Uterus (tissue), 4 donors: ENCODE data around the gene TJP2. TPM values are rescaled to one million over a fixed set of nuclear protein-coding genes. Genes with fewer than 3 reads are reported as not detected.

Experiments used
- DNase-seq, 2 donors: peaks; one replicate each; pipeline ENCODE4 v3.0.0-alpha.2; 2019 to 2020
- H3K27ac ChIP-seq, 2 donors: fragments of 200-600 bp; sonication (generic); 1 replicate in 1 of 2; 2 replicates in 1 of 2; pipeline ENCODE4 v1.5.1; 2016 to 2018
- H3K27me3 ChIP-seq, 2 donors: fragments of 200-600 bp; sonication (generic); one replicate each; pipeline ENCODE4 v1.5.1; 2018 to 2019; ENCODE audit warnings: control low read depth in 1 of 2
- H3K36me3 ChIP-seq, 2 donors: fragments of 200-600 bp; sonication (generic); one replicate each; pipeline ENCODE4 v1.5.1; 2019; ENCODE audit warnings: control low read depth in 1 of 2
- H3K4me1 ChIP-seq, 2 donors: fragments of 200-600 bp; sonication (generic); one replicate each; pipeline ENCODE4 v1.5.1; 2018 to 2019; ENCODE audit warnings: control low read depth in 1 of 2
- H3K4me3 ChIP-seq, 2 donors: fragments of 200-600 bp; sonication (generic); 1 replicate in 1 of 2; 2 replicates in 1 of 2; pipeline ENCODE4 v1.5.1; 2018 to 2019; ENCODE audit warnings: mild to moderate bottlenecking in 1 of 2
- H3K9me3 ChIP-seq, 2 donors: fragments of 200-600 bp; sonication (generic); one replicate each; pipeline ENCODE4 v1.5.1; 2019; ENCODE audit warnings: control low read depth in 1 of 2
- CTCF ChIP-seq, 4 experiments: fragments of 200-600 bp in 2 of 4; fragments of 450-650 bp in 2 of 4; sonication (generic) in 2 of 4; IDR thresholded peaks; one replicate each; pipeline ENCODE4 v1.5.1; 2016 to 2019; ENCODE audit warnings: antibody characterized with exemption in 4 of 4, mild to moderate bottlenecking in 2 of 4, moderate library complexity in 1 of 4
- POLR2A ChIP-seq, 2 donors: fragments of 450-650 bp; IDR thresholded peaks; one replicate each; pipeline ENCODE4 v1.6.1; 2016; ENCODE audit warnings: antibody characterized with exemption in 2 of 2, mild to moderate bottlenecking in 1 of 2, moderate library complexity in 1 of 2
- intact Hi-C: fragments of 100-400 bp; cut with DNase I; formaldehyde crosslinking; loops from one replicate; pipeline ENCODE4 v1.15.1; 2023; ENCODE audit warnings: low total_unique reads
- total RNA-seq, 4 donors: library from RNA; depleted of rRNA in 3 of 4; stranded (reverse); fragments of >200 nt in 3 of 4; gene quantifications; one replicate each; pipeline versions ENCODE4 v1.1.0 to v1.2.4, GENCODE V29; 2014 to 2023
- donor health status: DM: yes; HTN: yes; CAD: no.

Gene TJP2
- total RNA-seq, 4 donors from 2014 or later: 38.6 to 110 (median 44.7) TPM

DNA sequence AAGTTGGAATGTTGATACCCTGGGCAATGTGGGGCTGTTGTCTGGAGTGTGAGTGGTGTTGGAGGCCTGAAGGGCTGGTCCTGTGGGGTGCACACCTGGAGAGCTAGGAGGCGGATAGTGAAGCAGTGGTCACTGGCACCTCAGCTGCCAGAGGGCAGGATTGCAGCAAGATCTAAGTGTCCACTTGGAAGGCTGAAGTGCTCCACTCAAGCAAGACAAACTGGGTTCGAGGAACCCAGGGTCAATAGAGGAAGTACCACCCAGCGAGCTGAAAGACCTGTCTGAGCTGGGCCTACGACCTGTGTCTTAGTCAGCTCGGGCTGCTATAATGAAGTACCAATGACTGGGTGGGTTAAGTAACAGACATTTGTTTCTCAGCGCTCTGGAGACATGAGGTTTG, 39.7 kb upstream of the TJP2 start:
- no peak overlapping the region for H3K4me3 ChIP-seq
- intact Hi-C loops: no loop called here
- H3K9me3 ChIP-seq: no peaks in the 10 kb centered on the region
- peaks cover 0 to 6% of the 10 kb centered on the region in 2 donors for H3K4me1 ChIP-seq
- no peak for TF ChIP-seq CTCF (IDR thresholded peaks at IDR 0.05)
- TF ChIP-seq POLR2A (IDR thresholded peaks at IDR 0.05): no peak
- H3K27ac ChIP-seq: no peak overlapping the region
- no peaks in the 10 kb centered on the region for H3K36me3 ChIP-seq
- no peaks in the 10 kb centered on the region for H3K27me3 ChIP-seq
- no peak for DNase-seq

DNA sequence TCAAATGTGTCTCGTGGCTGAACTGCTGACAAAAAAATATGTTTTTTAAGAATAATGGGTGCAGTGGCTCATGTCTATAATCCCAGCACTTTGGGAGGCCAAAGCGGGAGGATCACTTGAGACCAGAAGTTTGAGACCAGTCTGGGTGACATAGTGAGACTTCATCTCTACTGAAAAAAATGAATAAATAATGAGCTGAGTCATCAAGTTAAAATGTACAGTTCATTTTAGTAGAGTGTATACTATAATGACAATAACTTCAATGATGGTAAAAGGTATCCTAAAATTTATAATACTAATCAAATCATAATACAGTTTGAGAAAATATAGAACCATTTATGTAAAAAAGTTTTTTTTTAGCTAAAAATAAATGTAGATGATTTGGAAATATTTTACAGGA, 37.9 kb upstream of the TJP2 start:
- no peaks in the 10 kb centered on the region for H3K27me3 ChIP-seq
- no peaks in the 10 kb centered on the region for H3K36me3 ChIP-seq
- H3K4me3 ChIP-seq: no peak overlapping the region
- no peak for DNase-seq
- intact Hi-C loops: no loop called here
- TF ChIP-seq CTCF (IDR thresholded peaks at IDR 0.05) (no peak), POLR2A (IDR thresholded peaks at IDR 0.05) (no peak)
- no peak overlapping the region for H3K27ac ChIP-seq
- no peaks in the 10 kb centered on the region for H3K9me3 ChIP-seq
- H3K4me1 ChIP-seq: peaks cover 0 to 6% of the 10 kb centered on the region in 2 donors

- intact Hi-C loops: no loop called here
- no peak for DNase-seq
- peaks cover 0 to 5% of the 10 kb centered on the region in 2 donors for H3K4me1 ChIP-seq
Observed at GRCh38 chr9:69136779-69137178, 37.3 kb upstream of the TJP2 start.

DNA sequence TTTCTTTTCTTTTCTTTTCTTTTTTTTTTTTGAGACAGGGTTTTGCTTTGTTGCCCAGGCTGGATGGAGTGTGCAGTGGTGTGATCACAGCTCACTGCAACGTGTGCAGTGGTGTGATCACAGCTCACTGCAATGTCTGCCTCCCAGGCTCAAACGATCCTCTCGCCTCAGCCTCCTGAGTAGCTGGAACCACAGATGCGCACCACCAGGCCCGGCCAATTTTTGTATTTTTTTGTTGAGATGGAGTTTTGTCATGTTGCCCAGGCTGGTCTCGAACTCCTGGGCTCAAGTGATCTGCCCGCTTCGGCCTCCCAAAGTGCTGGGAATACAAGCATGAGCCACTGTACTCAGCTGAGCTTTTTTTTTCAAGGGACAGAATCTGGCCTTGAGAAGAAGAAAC, 36.8 kb upstream of the TJP2 start:
- H3K4me1 ChIP-seq: no peaks in the 10 kb centered on the region
- no peak overlapping the region for H3K27ac ChIP-seq
- no peak overlapping the region for H3K4me3 ChIP-seq
- no peak for DNase-seq
- H3K9me3 ChIP-seq: no peaks in the 10 kb centered on the region
- no peaks in the 10 kb centered on the region for H3K27me3 ChIP-seq
- no peak for TF ChIP-seq POLR2A (IDR thresholded peaks at IDR 0.05)
- no peak for TF ChIP-seq CTCF (IDR thresholded peaks at IDR 0.05)
- H3K36me3 ChIP-seq: no peaks in the 10 kb centered on the region
- intact Hi-C loops: no loop called here

More at GRCh38 chr9:69136779-69137178, 37.3 kb upstream of the TJP2 start:
- Histone ChIP-seq H3K9me3 (no peaks in the 10 kb centered on the region), H3K27me3 (no peaks in the 10 kb centered on the region), H3K4me3 (no peak overlapping the region), H3K36me3 (no peaks in the 10 kb centered on the region), H3K27ac (peak overlapping the region in 1 of 2 donors; percentile 52)
- no peak for TF ChIP-seq CTCF (IDR thresholded peaks at IDR 0.05)
- TF ChIP-seq POLR2A (IDR thresholded peaks at IDR 0.05): no peak

- Histone ChIP-seq H3K27ac (no peak overlapping the region), H3K27me3 (no peaks in the 10 kb centered on the region), H3K9me3 (no peaks in the 10 kb centered on the region), H3K36me3 (no peaks in the 10 kb centered on the region), H3K4me1 (no peaks in the 10 kb centered on the region), H3K4me3 (no peak overlapping the region)
- intact Hi-C loops: no loop called here
- DNase-seq: no peak
- TF ChIP-seq POLR2A (IDR thresholded peaks at IDR 0.05) (no peak), CTCF (IDR thresholded peaks at IDR 0.05) (no peak)
Observed at GRCh38 chr9:69139596-69139995, 34.5 kb upstream of the TJP2 start.
